Tibial nerve (tissue), 4 donors: Measurements from ENCODE around the gene FMNL2.

Experiments used
- CTCF ChIP-seq, 5 experiments: fragments of 200-600 bp in 3 of 5; fragments of 450-650 bp in 2 of 5; sonication (generic) in 3 of 5; IDR thresholded peaks; one replicate each; pipeline ENCODE4 v1.5.1; 2016 to 2019; ENCODE audit warnings: antibody characterized with exemption in 5 of 5, mild to moderate bottlenecking in 3 of 5, moderate library complexity in 2 of 5
- EP300 ChIP-seq, 2 donors: sonication (generic); formaldehyde crosslinking; IDR thresholded peaks; one replicate each; pipeline ENCODE4 v1.6.1; 2017; ENCODE audit warnings: antibody characterized with exemption in 2 of 2, mild to moderate bottlenecking in 1 of 2
- POLR2A ChIP-seq, 2 donors: fragments of 450-650 bp; IDR thresholded peaks; one replicate each; pipeline ENCODE4 v1.6.1; 2017; ENCODE audit warnings: antibody characterized with exemption in 2 of 2, mild to moderate bottlenecking in 2 of 2, moderate library complexity in 2 of 2

- TF ChIP-seq CTCF (IDR thresholded peaks at IDR 0.05) (no peak), POLR2A (IDR thresholded peaks at IDR 0.05) (no peak), EP300 (IDR thresholded peaks at IDR 0.05) (no peak)
Measured at GRCh38 chr2:152419944-152420343, 85.0 kb downstream of the FMNL2 start.
